Stimulated activated CD4-positive, alpha-beta T cell treated with anti-CD3 and anti-CD28 coated beads, Interleukin-4, amount 100 ng/mL, for 48 hours (primary cell): ENCODE data around the gene SRPK2.
"Not testable (repeated sequence)": the region's sequence is repeated elsewhere in the genome, so short reads cannot be mapped to it uniquely, and the experiment has no call there.

Experiments used
- DNase-seq, 2 donors: peaks; one replicate each; pipeline ENCODE4 v3.0.0-alpha.2; 2020; ENCODE audit warnings: low read depth in 2 of 2

SRPK2 gene

GRCh38 chr7:105339404-105340323 lies 49.1 kb downstream of the SRPK2 start:
- DNase-seq: no peak

GRCh38 chr7:105337529-105337928 lies 51.2 kb downstream of the SRPK2 start:
- no peak for DNase-seq

GRCh38 chr7:105336009-105336408 lies 52.7 kb downstream of the SRPK2 start:
- DNase-seq: no peak

GRCh38 chr7:105332661-105333060 lies 56.1 kb downstream of the SRPK2 start:
- not testable (repeated sequence) for DNase-seq

GRCh38 chr7:105330526-105330925 lies 58.2 kb downstream of the SRPK2 start:
- no peak for DNase-seq

- no peak for DNase-seq
These were observed 61.5 kb downstream of the SRPK2 start for GRCh38 chr7:105327201-105327600.

- DNase-seq: no peak
These were observed 63.4 kb downstream of the SRPK2 start for GRCh38 chr7:105325216-105325904.

- DNase-seq: not testable (repeated sequence)
These were observed 64.1 kb downstream of the SRPK2 start for GRCh38 chr7:105324606-105325005.

GRCh38 chr7:105323366-105323765 lies 65.4 kb downstream of the SRPK2 start:
- DNase-seq: no peak

GRCh38 chr7:105322655-105323277 lies 66.0 kb downstream of the SRPK2 start:
- no peak for DNase-seq

- DNase-seq: no peak
These were observed 66.8 kb downstream of the SRPK2 start for GRCh38 chr7:105321754-105322455.

- DNase-seq: no peak
These were observed 67.8 kb downstream of the SRPK2 start for GRCh38 chr7:105320896-105321295.

- DNase-seq: no peak
These were observed 69.1 kb downstream of the SRPK2 start for GRCh38 chr7:105319578-105319977.

GRCh38 chr7:105316578-105317344 lies 72.0 kb downstream of the SRPK2 start:
- no peak for DNase-seq

- DNase-seq: no peak
These were observed 73.4 kb downstream of the SRPK2 start for GRCh38 chr7:105315357-105315756.

- DNase-seq: no peak
These were observed 79.2 kb downstream of the SRPK2 start for GRCh38 chr7:105309235-105310169.

GRCh38 chr7:105307163-105307672 lies 81.5 kb downstream of the SRPK2 start:
- DNase-seq: no peak

- DNase-seq: no peak
These were observed 82.4 kb downstream of the SRPK2 start for GRCh38 chr7:105306298-105306748.

- DNase-seq: no peak
These were observed 83.1 kb downstream of the SRPK2 start for GRCh38 chr7:105305633-105306032.
